Kidney (tissue), 14 donors: Measurements from ENCODE around the gene RIOK1. TPM values are rescaled to one million over a fixed set of nuclear protein-coding genes. Genes with fewer than 3 reads are reported as not detected.

ENCODE experiments used
- DNase-seq, 5 donors: peaks; one replicate each; pipeline ENCODE4 v3.0.0-alpha.2; 2013 to 2020
- FAIRE-seq: peaks from 2 replicates; lab custom pipeline; 2012; peaks lifted over from hg19 to GRCh38; lab: Jason Lieb, UNC
- H3K27ac ChIP-seq, 2 donors: one replicate each; pipeline ENCODE4 v1.7.0; 2013; ENCODE audit warnings: low read depth in 2 of 2, low read length in 2 of 2, inconsistent platforms in 1 of 2
- H3K27me3 ChIP-seq: one replicate; pipeline ENCODE4 v1.7.1; 2013; ENCODE audit warnings: low read length, inconsistent platforms; ENCODE audit not compliant: control insufficient read depth, insufficient read depth
- H3K36me3 ChIP-seq, 3 donors: one replicate each; pipeline versions ENCODE4 v1.7.0 to v1.7.1; 2013; ENCODE audit warnings: low read length in 3 of 3, control low read depth in 1 of 3, inconsistent platforms in 1 of 3; ENCODE audit not compliant: insufficient read depth in 3 of 3, control insufficient read depth in 2 of 3
- H3K4me1 ChIP-seq, 3 donors: one replicate each; pipeline versions ENCODE4 v1.7.0 to v1.7.1; 2013; ENCODE audit warnings: low read length in 3 of 3, inconsistent platforms in 1 of 3, low read depth in 1 of 3; ENCODE audit not compliant: control insufficient read depth in 2 of 3, insufficient read depth in 2 of 3
- H3K4me3 ChIP-seq, 3 donors: one replicate each; pipeline versions ENCODE4 v1.7.0 to v1.8.1; 2013; ENCODE audit warnings: low read length in 3 of 3, control low read depth in 1 of 3, inconsistent platforms in 1 of 3
- H3K9ac ChIP-seq, 3 donors: one replicate each; pipeline versions ENCODE4 v1.7.0 to v1.7.1; 2013; ENCODE audit warnings: low read length in 3 of 3, control low read depth in 1 of 3, inconsistent platforms in 1 of 3
- H3K9me3 ChIP-seq, 3 donors: one replicate each; pipeline versions ENCODE4 v1.7.0 to v1.7.1; 2013; ENCODE audit warnings: low read length in 3 of 3, control low read depth in 1 of 3, inconsistent platforms in 1 of 3; ENCODE audit not compliant: control insufficient read depth in 2 of 3, insufficient read depth in 1 of 3
- intact Hi-C: fragments of 100-400 bp; cut with DNase I; formaldehyde crosslinking; loops from one replicate; pipeline ENCODE4 v1.11.1; 2022
- polyA plus RNA-seq: library from polyadenylated mRNA; stranded (reverse); fragments of 350-450 nt; fragmentation: Illumina TruSeq; extraction: RNeasy Lipid Tissue Mini Kit (QIAGEN cat#74804); gene quantifications from one replicate; pipeline ENCODE4 v1.2.3, GENCODE V29; 2014; ENCODE audit warnings: low read depth, low replicate concordance; ENCODE audit not compliant: insufficient read depth
- total RNA-seq: library from RNA; stranded (reverse); fragmentation: NEBNext Ultra II Directional; extraction: Animal tissue kit (Norgen Biotek cat#: 25700); gene quantifications from one replicate; pipeline ENCODE4 v1.2.1, GENCODE V29; 2021
- TF ChIP-seq, protein P1 (sequence below): IDR thresholded peaks from 3 replicates; pipeline ENCODE4 v1.5.1; 2012; ENCODE audit warnings: mild to moderate bottlenecking, moderate library complexity, borderline replicate concordance; ENCODE audit not compliant: insufficient read depth; ENCODE audit errors: extremely low read depth
- donor health status: control.
- donor health status: control.
- donor health status: control.
- donor health status: control.
- donor health status: control.
- donor health status: DM: yes; HTN: yes; CAD: no.
- donor health status: Normal renal cell carcinoma (clear cell type).

The RIOK1 gene
- total and polyA plus RNA-seq, 2 donors from 2014 or later: 8.5 to 19.8 TPM

DNA sequence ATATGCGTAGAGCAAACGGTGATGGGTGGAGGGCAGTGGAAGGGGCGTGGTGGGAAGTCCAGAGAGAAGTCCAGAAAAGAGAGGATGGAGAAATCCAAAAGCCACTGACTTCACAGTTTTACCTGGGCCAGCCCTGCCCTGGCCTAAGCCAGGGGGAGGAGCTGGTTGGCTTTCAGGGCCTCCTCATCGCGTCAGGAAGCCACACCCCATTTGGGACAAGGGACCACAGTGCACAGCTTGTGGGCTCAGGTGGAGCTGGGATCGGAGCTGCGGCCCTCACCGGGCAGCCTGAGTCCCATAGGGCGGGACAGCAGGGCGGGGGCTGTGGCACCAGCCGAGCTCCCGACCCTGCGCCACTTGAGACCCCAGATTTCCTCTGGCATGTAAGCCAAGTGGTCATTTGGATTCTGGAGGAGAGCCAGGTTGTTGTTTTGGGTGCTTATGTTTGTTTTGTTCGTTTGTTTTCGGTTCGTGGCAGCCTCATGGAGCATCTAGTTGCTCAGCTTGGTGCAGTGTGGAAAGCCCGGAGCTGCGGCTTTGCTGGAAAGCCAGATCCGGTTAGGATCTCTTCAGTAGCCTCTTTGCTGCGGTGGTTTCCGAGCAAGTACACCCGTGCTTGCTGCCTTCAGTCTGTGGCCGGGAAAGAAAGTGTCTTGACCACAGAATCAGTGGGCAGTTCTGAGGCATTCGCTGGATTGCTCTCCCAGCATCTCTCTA lies 42.2 kb downstream of the RIOK1 start:
- intact Hi-C loops: no loop called here
- H3K9ac ChIP-seq: no peak overlapping the region
- no peaks in the 10 kb centered on the region for H3K36me3 ChIP-seq
- no peaks in the 10 kb centered on the region for H3K4me1 ChIP-seq
- FAIRE-seq (no peak), DNase-seq (no peak)
- no peak overlapping the region for H3K27ac ChIP-seq
- H3K4me3 ChIP-seq: no peak overlapping the region
- TF ChIP-seq, protein P1, sequence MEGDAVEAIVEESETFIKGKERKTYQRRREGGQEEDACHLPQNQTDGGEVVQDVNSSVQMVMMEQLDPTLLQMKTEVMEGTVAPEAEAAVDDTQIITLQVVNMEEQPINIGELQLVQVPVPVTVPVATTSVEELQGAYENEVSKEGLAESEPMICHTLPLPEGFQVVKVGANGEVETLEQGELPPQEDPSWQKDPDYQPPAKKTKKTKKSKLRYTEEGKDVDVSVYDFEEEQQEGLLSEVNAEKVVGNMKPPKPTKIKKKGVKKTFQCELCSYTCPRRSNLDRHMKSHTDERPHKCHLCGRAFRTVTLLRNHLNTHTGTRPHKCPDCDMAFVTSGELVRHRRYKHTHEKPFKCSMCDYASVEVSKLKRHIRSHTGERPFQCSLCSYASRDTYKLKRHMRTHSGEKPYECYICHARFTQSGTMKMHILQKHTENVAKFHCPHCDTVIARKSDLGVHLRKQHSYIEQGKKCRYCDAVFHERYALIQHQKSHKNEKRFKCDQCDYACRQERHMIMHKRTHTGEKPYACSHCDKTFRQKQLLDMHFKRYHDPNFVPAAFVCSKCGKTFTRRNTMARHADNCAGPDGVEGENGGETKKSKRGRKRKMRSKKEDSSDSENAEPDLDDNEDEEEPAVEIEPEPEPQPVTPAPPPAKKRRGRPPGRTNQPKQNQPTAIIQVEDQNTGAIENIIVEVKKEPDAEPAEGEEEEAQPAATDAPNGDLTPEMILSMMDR: no peak
- H3K9me3 ChIP-seq: no peaks in the 10 kb centered on the region
- H3K27me3 ChIP-seq: no peaks in the 10 kb centered on the region

DNA sequence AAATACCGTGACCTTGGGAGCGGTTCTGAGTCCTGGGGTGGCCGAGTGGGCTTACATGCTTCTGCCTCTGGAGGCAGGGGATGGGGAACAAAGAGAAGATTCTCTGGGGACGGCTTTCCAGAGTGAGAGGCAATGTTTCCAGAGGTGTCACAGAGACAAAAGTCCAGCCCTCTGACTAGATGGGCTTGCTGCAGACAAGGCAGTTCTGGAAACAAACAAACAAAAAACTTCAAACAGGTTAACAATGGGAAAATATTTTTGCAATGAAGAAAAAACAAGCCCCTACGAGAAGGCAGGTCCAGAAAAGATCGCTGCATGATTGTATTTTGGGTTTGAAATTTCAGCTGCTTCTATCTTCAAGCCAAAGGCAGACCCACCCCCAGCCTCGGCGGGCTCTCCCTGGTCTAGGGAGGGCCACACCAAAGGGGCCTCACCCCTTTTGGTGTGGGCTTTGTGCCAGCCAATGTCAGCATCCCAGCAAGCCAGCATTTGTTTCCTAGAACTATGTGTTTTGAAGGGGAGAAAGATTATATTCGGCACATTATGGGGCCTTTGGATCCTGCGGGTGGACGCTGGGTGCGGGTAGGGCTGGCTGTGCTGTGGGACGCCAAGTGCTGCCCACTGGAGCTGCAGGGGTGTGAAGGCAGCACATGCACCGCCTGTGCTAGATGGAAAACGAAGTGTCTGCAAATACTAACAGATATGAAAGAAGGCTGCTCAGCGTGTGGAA lies 42.9 kb downstream of the RIOK1 start:
- TF ChIP-seq, protein P1: no peak
- H3K27me3 ChIP-seq: no peaks in the 10 kb centered on the region
- no peaks in the 10 kb centered on the region for H3K9me3 ChIP-seq
- no peak overlapping the region for H3K4me3 ChIP-seq
- FAIRE-seq (no peak), DNase-seq (no peak)
- no peak overlapping the region for H3K9ac ChIP-seq
- no peaks in the 10 kb centered on the region for H3K36me3 ChIP-seq
- intact Hi-C loops: no loop called here
- no peaks in the 10 kb centered on the region for H3K4me1 ChIP-seq
- H3K27ac ChIP-seq: no peak overlapping the region

DNA sequence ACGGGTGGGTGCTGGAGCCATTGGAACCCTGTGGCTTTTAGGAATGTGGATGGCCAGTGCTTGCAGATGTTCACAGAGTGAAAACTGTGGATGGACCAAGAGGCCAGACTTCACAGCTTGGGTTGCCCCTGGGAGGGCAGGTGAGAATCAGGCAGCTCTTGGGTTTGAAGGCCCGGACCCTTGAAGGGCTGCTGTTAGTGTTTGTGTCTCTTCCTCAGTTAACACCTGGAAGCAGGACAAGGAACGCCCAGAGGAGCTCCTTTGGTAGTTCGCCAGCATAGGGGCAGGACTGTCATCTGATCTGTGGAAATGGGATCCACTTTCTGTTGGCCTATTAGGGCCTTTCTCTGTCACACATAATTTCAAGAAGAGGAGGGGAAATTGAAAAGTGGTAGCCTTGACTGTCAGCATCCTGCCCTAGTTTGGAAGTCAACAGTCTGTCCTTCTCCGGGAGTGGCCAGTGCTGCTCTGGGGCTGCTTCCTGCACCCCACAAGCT lies 43.6 kb downstream of the RIOK1 start:
- FAIRE-seq: no peak
- intact Hi-C loops: no loop called here
- H3K9me3 ChIP-seq: no peaks in the 10 kb centered on the region

More for the DNA sequence above, 43.6 kb downstream of the RIOK1 start:
- TF ChIP-seq, protein P1: no peak
- Histone ChIP-seq H3K27me3 (no peaks in the 10 kb centered on the region), H3K36me3 (no peaks in the 10 kb centered on the region), H3K4me1 (no peaks in the 10 kb centered on the region), H3K9ac (no peak overlapping the region), H3K27ac (no peak overlapping the region), H3K4me3 (no peak overlapping the region)
- no peak for DNase-seq
